ENCODE results near the gene DEFB123. TPM values are rescaled to one million over a fixed set of nuclear protein-coding genes. Genes with fewer than 3 reads are reported as not detected.

Gene DEFB123
- total and polyA plus RNA-seq, 9 of the 15 experiments (the other 6 are each of a cell fraction or from before 2014, with no cell fraction given): not detected

- TF ChIP-seq ZBTB40 (IDR thresholded peaks at IDR 0.05) (no peak), ZBTB40 (CRISPR knock-in tag; IDR thresholded peaks at IDR 0.05) (no peak), ARID4B (CRISPR knock-in tag; IDR thresholded peaks at IDR 0.05) (no peak), HES1 (IDR thresholded peaks at IDR 0.05; ENCODE audit: low read depth) (no peak), ZNF764 (CRISPR knock-in tag; IDR thresholded peaks at IDR 0.05; ENCODE audit: low read depth) (no peak)
These were observed 53.7 kb downstream of the DEFB123 start (continued) for GRCh38 chr20:31494131-31494530.

All from K562 (cell line).